IPS-18c (cell line): ENCODE results near the gene TRIM23.
"Not testable (repeated sequence)": the region's sequence is repeated elsewhere in the genome, so short reads cannot be mapped to it uniquely, and the experiment has no call there.

ENCODE experiments used
- H3K4me3 ChIP-seq: 2 replicates; pipeline ENCODE4 v1.7.0; 2013; ENCODE audit warnings: low read depth, mild to moderate bottlenecking, low read length, moderate library complexity; ENCODE audit not compliant: insufficient read depth
- H3K9me3 ChIP-seq: one replicate; pipeline ENCODE4 v1.6.1; 2013; ENCODE audit warnings: mild to moderate bottlenecking, low read length, moderate library complexity; ENCODE audit not compliant: control insufficient read depth, insufficient read depth

TRIM23 gene

DNA sequence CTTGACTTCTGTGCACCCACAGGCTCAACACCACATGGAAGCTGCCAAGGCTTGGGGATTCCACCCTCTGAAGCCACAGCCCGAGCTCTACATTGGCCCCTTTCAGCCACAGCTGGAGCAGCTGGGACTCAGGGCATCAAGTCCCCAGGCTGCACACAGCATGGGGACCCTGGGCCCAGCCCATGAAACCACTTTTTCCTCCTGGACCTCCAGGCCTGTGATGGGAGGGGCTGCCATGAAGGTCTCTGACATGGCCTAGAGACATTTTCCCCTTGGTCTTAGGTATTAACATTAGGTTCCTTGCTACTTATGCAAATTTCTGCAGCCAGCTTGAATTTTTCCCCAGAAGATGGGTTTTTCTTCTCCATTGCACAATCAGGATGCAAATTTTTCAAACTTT lies 22.4 kb downstream of the TRIM23 start:
- not testable (repeated sequence) for H3K4me3 ChIP-seq, H3K9me3 ChIP-seq

GRCh38 chr5:65588694-65589093 lies 35.4 kb downstream of the TRIM23 start:
- Histone ChIP-seq H3K4me3 (no peak overlapping the region), H3K9me3 (no peaks in the 10 kb centered on the region)

GRCh38 chr5:65577141-65577540 lies 47.0 kb downstream of the TRIM23 start:
- H3K9me3 ChIP-seq = no peaks in the 10 kb centered on the region
- no peak overlapping the region for H3K4me3 ChIP-seq

DNA sequence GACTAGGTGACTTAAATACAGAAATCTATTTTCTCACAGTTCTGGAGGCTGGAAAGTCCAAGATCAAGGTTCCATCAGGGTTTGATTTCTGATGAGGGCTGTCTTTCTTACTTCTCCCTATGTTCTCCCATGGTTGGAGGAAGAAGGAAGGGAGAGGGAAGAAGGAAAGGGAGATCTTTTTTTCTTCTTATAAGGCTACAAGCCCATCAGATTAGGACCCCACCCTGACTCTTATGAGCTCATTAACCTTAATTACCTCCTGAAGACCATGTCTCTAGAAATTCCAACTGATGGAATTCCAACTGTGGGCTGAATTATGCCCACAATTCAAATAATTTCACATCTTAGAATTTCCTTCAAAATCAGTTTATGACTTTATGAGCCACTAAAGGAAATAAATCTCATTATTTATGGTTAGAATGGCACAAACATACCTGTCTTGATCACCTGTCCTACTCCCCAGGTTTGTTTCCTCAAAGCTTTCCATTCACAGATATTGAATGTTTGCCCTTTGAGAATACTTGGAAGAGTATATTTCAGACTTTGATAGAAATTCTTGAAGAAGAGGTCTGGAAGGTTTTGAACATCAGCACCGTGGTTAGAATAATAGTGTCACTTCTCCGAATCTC lies 53.4 kb downstream of the TRIM23 start:
- Histone ChIP-seq H3K4me3 (no peak overlapping the region), H3K9me3 (no peaks in the 10 kb centered on the region)

GRCh38 chr5:65566505-65566904 lies 57.6 kb downstream of the TRIM23 start:
- Histone ChIP-seq H3K9me3 (no peaks in the 10 kb centered on the region), H3K4me3 (no peak overlapping the region)

DNA sequence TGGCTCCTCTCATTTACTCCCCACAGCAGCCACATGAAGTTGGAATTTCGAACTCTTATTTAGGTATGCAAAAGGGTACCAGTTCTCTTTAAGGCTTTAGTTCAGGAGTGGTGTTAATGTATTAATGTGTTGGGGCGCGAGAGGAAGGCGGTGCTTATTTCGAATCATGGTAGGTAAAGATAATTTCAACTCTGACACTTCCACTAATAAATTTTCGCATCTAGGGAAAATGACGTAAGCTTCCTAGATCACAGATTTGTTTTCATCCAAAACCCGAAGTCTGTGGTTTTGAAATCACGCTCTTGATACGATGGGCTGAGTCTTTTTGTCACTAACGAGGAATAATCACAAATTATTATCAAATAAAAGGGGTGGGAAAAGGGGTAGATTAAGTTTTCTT lies 60.4 kb downstream of the TRIM23 start:
- Histone ChIP-seq H3K4me3 (peak overlapping the region; percentile 96), H3K9me3 (no peaks in the 10 kb centered on the region)

GRCh38 chr5:65562731-65563701 lies 61.1 kb downstream of the TRIM23 start, which contains the start of the genes CENPK and PPWD1:
Gene CENPK, minus strand, starts transcription at chr5:65563168. Its CDS starts 8,261 bp downstream, at chr5:65554907.
Gene PPWD1, plus strand, starts transcription at chr5:65563296. Its CDS starts 15 bp downstream, at chr5:65563311.
- H3K9me3 ChIP-seq = no peaks in the 10 kb centered on the region
- peak within 1 kb of the TSS; percentile 96 for H3K4me3 ChIP-seq

DNA sequence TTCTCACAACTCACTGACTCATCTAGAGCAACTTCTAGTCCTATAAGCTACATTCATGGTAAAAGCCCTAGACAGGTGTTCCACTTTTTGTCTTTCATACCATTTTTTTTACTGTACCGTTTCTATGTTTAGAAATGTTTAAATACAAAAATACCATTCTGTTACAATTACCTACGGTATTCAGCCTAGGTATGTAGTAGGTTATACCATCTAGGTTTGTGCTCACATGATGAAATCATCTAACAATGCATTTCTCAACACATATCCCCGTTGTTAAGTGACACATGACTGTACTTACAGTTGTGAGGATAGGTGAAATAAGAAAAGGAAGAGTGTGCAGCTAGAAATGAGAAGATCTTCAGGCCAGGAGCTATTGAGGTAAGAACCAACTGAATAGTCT lies 67.4 kb downstream of the TRIM23 start:
- Histone ChIP-seq H3K4me3 (no peak overlapping the region), H3K9me3 (no peaks in the 10 kb centered on the region)

DNA sequence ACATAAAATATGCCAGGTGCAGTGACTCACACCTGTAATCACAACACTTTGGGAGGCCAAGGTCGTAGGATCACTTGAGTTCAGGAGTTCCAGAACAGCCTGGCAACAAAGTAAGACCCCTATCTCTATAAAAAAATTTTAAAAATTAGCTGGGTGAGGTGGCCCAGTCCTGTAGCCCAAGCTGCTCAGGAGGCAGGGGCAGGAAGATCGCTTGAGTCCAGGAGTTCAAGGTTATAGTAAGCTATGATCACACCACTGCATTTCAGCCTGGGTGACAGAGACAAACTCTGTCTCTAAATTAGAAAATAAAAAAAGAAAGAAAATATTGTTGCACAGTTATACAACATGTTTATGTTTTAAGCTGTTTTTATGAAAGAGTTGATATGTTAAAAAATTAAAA lies 68.0 kb downstream of the TRIM23 start:
- H3K4me3 ChIP-seq = no peak overlapping the region
- no peaks in the 10 kb centered on the region for H3K9me3 ChIP-seq

- Histone ChIP-seq H3K9me3 (no peaks in the 10 kb centered on the region), H3K4me3 (no peak overlapping the region)
Observed at GRCh38 chr5:65555287-65555686, 68.8 kb downstream of the TRIM23 start.

GRCh38 chr5:65553941-65554340 lies 70.2 kb downstream of the TRIM23 start:
- Histone ChIP-seq H3K4me3 (no peak overlapping the region), H3K9me3 (no peaks in the 10 kb centered on the region)

DNA sequence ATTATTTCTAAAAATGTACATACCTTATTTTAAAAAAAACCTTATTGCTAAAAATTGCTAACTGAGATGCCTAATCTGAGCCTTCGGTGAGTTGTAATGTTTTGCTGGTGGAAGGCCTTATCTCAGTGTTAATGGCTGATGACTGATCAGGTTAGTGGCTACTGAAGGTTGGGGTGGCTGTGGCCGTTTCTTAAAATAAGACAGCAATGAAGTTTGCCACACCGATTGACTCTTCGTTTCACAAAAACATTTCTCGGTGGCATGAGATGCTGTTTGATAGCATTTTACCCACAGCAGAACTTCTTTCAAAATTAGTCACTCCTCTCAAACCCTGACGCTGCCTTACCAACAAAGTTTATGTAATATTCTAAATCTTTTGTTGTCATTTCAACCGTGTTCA lies 75.9 kb downstream of the TRIM23 start:
- Histone ChIP-seq H3K4me3 (no peak overlapping the region), H3K9me3 (no peaks in the 10 kb centered on the region)

DNA sequence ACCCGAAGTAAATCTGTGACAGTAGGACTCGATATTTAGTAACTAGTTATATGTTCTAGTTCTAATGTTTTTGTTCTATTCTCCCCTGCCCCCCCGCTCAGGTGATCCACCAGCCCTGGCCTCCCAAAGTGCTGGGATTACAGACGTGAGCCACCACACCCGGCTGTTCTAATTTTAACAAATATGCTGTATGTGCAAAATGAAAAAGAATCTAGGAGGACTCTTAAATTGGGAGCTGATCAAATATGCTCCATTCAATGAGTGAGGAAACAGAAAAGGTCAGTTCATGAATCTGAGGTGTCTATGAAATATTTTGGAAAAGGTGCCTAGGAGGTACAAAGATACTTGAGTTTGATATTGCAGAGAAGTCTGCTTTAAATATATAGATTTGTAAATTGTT lies 78.0 kb downstream of the TRIM23 start:
- Histone ChIP-seq H3K4me3 (no peak overlapping the region), H3K9me3 (no peaks in the 10 kb centered on the region)

GRCh38 chr5:65544473-65544872 lies 79.7 kb downstream of the TRIM23 start:
- Histone ChIP-seq H3K9me3 (peaks cover 1% of the 10 kb centered on the region), H3K4me3 (no peak overlapping the region)

- H3K9me3 ChIP-seq = peaks cover 3% of the 10 kb centered on the region
- no peak overlapping the region for H3K4me3 ChIP-seq
Observed at GRCh38 chr5:65539827-65540226, 84.3 kb downstream of the TRIM23 start.
